ENCODE measurements around the gene HOXA3. TPM values are rescaled to one million over a fixed set of nuclear protein-coding genes. Genes with fewer than 3 reads are reported as not detected.

Gene HOXA3
- total and polyA plus RNA-seq, 2 of the 8 experiments (the other 6 are each of a cell fraction or from before 2014, with no cell fraction given) = not detected

DNA sequence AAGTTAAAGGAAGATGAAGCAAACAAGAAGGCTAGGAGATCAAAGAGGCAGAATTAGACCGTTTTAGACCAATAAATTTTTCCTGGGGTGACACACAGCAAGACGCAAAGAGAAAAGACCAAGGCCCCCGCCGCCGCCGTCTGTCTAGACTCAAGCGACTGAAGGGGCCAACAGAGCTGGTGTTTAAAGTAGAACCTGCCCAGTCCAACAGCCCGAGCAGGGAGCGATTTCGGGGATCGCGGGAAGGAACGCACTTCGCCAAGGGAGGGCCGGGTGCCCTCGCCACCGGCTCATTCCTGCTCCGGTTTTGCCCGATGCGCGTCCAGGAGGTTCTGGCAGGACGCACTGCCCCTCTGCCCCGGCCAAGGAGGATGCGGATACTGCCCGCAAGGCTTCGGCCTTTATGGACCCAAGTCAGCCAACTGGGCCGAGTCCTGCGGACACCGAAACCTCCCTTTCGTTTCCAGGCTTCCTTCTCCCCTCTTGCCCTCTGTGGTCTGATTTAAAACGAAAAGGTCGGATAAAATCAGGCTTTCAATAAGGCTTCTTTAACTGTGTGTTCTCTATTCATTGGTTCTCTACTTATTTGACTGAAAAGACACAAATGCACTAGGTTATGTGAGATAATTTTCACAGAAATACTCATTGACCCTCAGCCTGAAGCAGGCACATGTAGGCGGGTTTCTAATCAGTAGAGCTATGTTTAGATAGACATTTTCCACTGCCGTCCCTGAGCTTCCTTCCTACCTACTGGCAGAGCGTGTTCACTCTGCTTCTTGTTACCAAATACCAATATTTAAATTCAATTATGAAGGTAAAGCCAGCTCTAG lies 6.3 kb upstream of the HOXA3 start:
- Histone ChIP-seq H3K36me3 (ENCODE audit: control insufficient read depth in 2 of 4, insufficient read depth in 4 of 4, low read length in 3 of 4) (peaks cover 0 to 24% (median 0%) of the 10 kb centered on the region in 4 experiments; a peak in 1 of 8 replicates), H2BK20ac (ENCODE audit: low read length) (no peak overlapping the region), H3K4me1 (replicated peaks in 1 of 4; ENCODE audit: control insufficient read depth in 3 of 4, insufficient read depth in 4 of 4, low read length in 3 of 4) (peaks cover 0 to 2% (median 0%) of the 10 kb centered on the region in 4 experiments; a peak in 3 of 7 replicates), H3K4me3 (ENCODE audit: extremely low read depth in 1 of 4, insufficient read depth in 2 of 4, low read depth in 3 of 4, low read length in 4 of 4) (no peak overlapping the region), H3K27me3 (replicated peaks in 1 of 4; ENCODE audit: control insufficient read depth in 3 of 4, extremely low read depth in 1 of 4, insufficient read depth in 3 of 4, low read length in 3 of 4) (peaks cover 98 to 100% (median 99%) of the 10 kb centered on the region in 4 experiments), H3K4ac (replicated peaks; ENCODE audit: insufficient read length, low read depth, low read length) (no peak overlapping the region), H2BK15ac (ENCODE audit: low read length) (no peak overlapping the region), H2BK120ac (replicated peaks; ENCODE audit: low read depth, low read length) (no peak overlapping the region), H3K4me2 (ENCODE audit: insufficient read depth in 1 of 2, low read depth in 2 of 2, low read length in 2 of 2) (no peak overlapping the region), H4K8ac (ENCODE audit: extremely low read depth, insufficient read depth, low read length) (no peak overlapping the region), H2AFZ (ENCODE audit: low read length) (no peak overlapping the region), H3K9me3 (ENCODE audit: insufficient read depth in 2 of 2, low read depth in 1 of 2, low read length in 1 of 2) (peaks cover 0 to 10% of the 10 kb centered on the region in 2 experiments; a peak in 1 of 4 replicates), H3K27ac (ENCODE audit: low read depth, low read length) (no peak overlapping the region), H3K14ac (ENCODE audit: insufficient read length) (no peak overlapping the region), H4K20me1 (replicated peaks in 1 of 2; ENCODE audit: control insufficient read depth in 1 of 2, insufficient read depth in 2 of 2, low read length in 2 of 2) (peaks cover 22 to 29% of the 10 kb centered on the region in 2 experiments), H3K56ac (replicated peaks; ENCODE audit: insufficient read length, low read depth, low read length) (no peak overlapping the region), H3K9ac (replicated peaks in 1 of 4; ENCODE audit: extremely low read depth in 1 of 4, low read depth in 3 of 4, low read length in 3 of 4) (no peak overlapping the region), H3K79me2 (ENCODE audit: control insufficient read depth in 1 of 2, insufficient read depth in 2 of 2, low read length in 2 of 2) (no peaks in the 10 kb centered on the region), H2AK5ac (ENCODE audit: low read depth, low read length) (no peak overlapping the region; the same call in 1 of the 2 replicates), H2BK12ac (ENCODE audit: low read depth, low read length) (no peak overlapping the region; the same call in 1 of the 2 replicates), H4K5ac (ENCODE audit: insufficient read length, low read depth, low read length) (no peak overlapping the region), H4K91ac (replicated peaks; ENCODE audit: insufficient read length, low read length) (no peak overlapping the region), H3K23ac (ENCODE audit: insufficient read length) (no peak overlapping the region), H3K18ac (ENCODE audit: extremely low read depth, low read length) (no peak overlapping the region), H2BK5ac (ENCODE audit: low read depth, low read length) (no peak overlapping the region), H3K23me2 (ENCODE audit: low read depth, low read length) (no peaks in the 10 kb centered on the region), H3K79me1 (ENCODE audit: low read depth, low read length) (no peaks in the 10 kb centered on the region)
- DNase-seq (ENCODE audit: low read depth in 1 of 2, low spot score in 2 of 2) (peak in 1 of 2 experiments; percentile 52), FAIRE-seq (no peak)
- 25% methylated on average over 35 of the region's 35 CpGs; no CpG with 5 or more reads in 1 of the 2 experiments for WGBS, 2 experiments (ENCODE audit: extremely low coverage in 1 of 2, insufficient coverage in 1 of 2, insufficient read length in 1 of 2, insufficient replicate concordance in 2 of 2, low coverage in 1 of 2, low lambda C conversion rate in 2 of 2, missing lambda C conversion rate in 1 of 2)
- ChIA-PET CTCF (ENCODE audit: partially characterized antibody) (interaction anchor here (1.0 to 2.0 kb wide), 16 partner anchors 9 to 1297 kb away, joined by 3 to 16 read pairs (median 4); partner anchors contain the start of gene HOXA5), POLR2A (ENCODE audit: partially characterized antibody) (no interaction called here)
- no peak for TF ChIP-seq SAP30 (IDR thresholded peaks at IDR 0.05; ENCODE audit: insufficient read depth, insufficient replicate concordance, low read length)
- peak; percentile 92 for TF ChIP-seq SUZ12 (IDR thresholded peaks at IDR 0.05; ENCODE audit: low read length)
- no peak for TF ChIP-seq TCF12 (IDR thresholded peaks at IDR 0.05; ENCODE audit: low read depth, low read length)
- no peak for TF ChIP-seq JUN (IDR thresholded peaks at IDR 0.05; ENCODE audit: low read depth, low read length)
- TF ChIP-seq KDM4A (IDR thresholded peaks at IDR 0.05; ENCODE audit: low read depth, low read length, severe bottlenecking) = no peak
- no peak for TF ChIP-seq HDAC6 (IDR thresholded peaks at IDR 0.05; ENCODE audit: low read depth, low read length)
- TF ChIP-seq POLR2A (IDR thresholded peaks at IDR 0.05; ENCODE audit: control extremely low read depth in 1 of 2, low read depth in 2 of 2, low read length in 2 of 2) = no peak
- TF ChIP-seq, protein P1, sequence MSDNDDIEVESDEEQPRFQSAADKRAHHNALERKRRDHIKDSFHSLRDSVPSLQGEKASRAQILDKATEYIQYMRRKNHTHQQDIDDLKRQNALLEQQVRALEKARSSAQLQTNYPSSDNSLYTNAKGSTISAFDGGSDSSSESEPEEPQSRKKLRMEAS (IDR thresholded peaks at IDR 0.05) = no peak
- TF ChIP-seq SIX5 (IDR thresholded peaks at IDR 0.05; ENCODE audit: low read depth, low read length) = no peak
